ENCODE results near the gene NOSTRIN. TPM values are rescaled to one million over a fixed set of nuclear protein-coding genes. Genes with fewer than 3 reads are reported as not detected.

NOSTRIN gene
- total and polyA plus RNA-seq, 2 donors (not counting 3 experiments of a cell fraction or from before 2014, with no cell fraction given) = 0.03 to 0.75 TPM

DNA sequence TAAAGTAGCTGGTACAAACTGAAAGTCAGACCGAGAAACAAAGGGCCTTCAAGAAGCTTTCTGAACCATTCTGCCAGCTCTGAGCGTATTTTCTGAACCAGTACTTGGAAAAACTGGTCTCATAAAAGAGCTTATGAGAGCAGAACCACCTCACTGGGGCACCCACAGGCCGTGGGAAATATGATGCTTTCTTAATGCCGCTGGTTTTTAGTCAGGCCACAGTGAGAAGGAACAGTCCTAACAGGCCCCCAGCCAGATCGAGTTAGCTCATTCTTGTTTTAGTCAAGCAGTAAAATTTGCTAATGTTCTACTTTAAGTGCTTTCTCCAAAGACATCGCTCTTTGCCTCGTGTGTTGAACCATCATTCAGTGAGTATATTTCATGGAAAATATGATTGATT lies 12.7 kb upstream of the NOSTRIN start:
- Histone ChIP-seq H2AFZ (ENCODE audit: low read depth, low read length) (no peak overlapping the region), H3K9me3 (replicated peaks; ENCODE audit: control insufficient read depth, insufficient read depth, low read length) (no peaks in the 10 kb centered on the region), H3K9me1 (replicated peaks; ENCODE audit: control insufficient read depth, extremely low read depth, insufficient read depth, low read length) (no peaks in the 10 kb centered on the region), H4K20me1 (replicated peaks; ENCODE audit: control insufficient read depth, extremely low read depth, insufficient read depth, low read length) (no peaks in the 10 kb centered on the region), H3K4me1 (ENCODE audit: control insufficient read depth, extremely low read depth, insufficient read depth, low read length) (no peaks in the 10 kb centered on the region), H3K27ac (ENCODE audit: insufficient read depth, low read depth, low read length) (no peak overlapping the region), H3K27me3 (ENCODE audit: control insufficient read depth in 2 of 2, insufficient read depth in 2 of 2, low read length in 2 of 2) (peaks cover 2 to 13% of the 10 kb centered on the region in 2 experiments), H3K9ac (replicated peaks; ENCODE audit: extremely low read depth, insufficient read depth, low read length) (no peak overlapping the region), H3K36me3 (ENCODE audit: control insufficient read depth in 2 of 2, extremely low read depth in 1 of 2, insufficient read depth in 2 of 2, low read length in 2 of 2) (no peaks in the 10 kb centered on the region), H3K79me2 (ENCODE audit: control insufficient read depth, insufficient read depth, low read length) (no peaks in the 10 kb centered on the region), H3K4me3 (replicated peaks in 1 of 3; ENCODE audit: insufficient read depth in 1 of 3, low read depth in 1 of 3, low read length in 3 of 3) (no peak overlapping the region), H3K4me2 (ENCODE audit: insufficient read depth, low read length) (no peak overlapping the region)
- BruUV-seq (replicated peaks) = no TSS peak
- DNase-seq (ENCODE audit: low read depth, low spot score) (no peak), FAIRE-seq (no peak)
- dilution Hi-C loops (cut with MboI; ENCODE audit: extremely low pct_ligation_motif_present, low sequenced_read_pairs) (no loop called here), intact Hi-C loops (cut with micrococcal nuclease) (no loop called here)
- ChIA-PET CTCF (interaction anchor here (1.5 to 1.6 kb wide), 2 partner anchors 17 to 89 kb away, joined by 3 to 4 read pairs; no protein-coding TSS in a partner anchor), POLR2A (no interaction called here)
- TF ChIP-seq, protein P1, sequence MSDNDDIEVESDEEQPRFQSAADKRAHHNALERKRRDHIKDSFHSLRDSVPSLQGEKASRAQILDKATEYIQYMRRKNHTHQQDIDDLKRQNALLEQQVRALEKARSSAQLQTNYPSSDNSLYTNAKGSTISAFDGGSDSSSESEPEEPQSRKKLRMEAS (IDR thresholded peaks at IDR 0.05; ENCODE audit: insufficient read depth, insufficient read length) = no peak
- TF ChIP-seq JUN (IDR thresholded peaks at IDR 0.05; ENCODE audit: borderline replicate concordance, insufficient read depth, insufficient read length, low read depth) (no peak), POLR2A (IDR thresholded peaks at IDR 0.05; ENCODE audit: low read depth, low read length) (no peak), FOS (IDR thresholded peaks at IDR 0.05; ENCODE audit: borderline replicate concordance, insufficient read depth, low read length) (no peak), MYC (IDR thresholded peaks at IDR 0.05; ENCODE audit: low read depth, low read length) (no peak), GATA2 (IDR thresholded peaks at IDR 0.05; ENCODE audit: insufficient read depth, insufficient read length, low read depth, low read length) (no peak), POLR2AphosphoS5 (IDR thresholded peaks at IDR 0.05; ENCODE audit: insufficient read depth, low read depth, low read length) (no peak)
- TF ChIP-seq, protein P2, sequence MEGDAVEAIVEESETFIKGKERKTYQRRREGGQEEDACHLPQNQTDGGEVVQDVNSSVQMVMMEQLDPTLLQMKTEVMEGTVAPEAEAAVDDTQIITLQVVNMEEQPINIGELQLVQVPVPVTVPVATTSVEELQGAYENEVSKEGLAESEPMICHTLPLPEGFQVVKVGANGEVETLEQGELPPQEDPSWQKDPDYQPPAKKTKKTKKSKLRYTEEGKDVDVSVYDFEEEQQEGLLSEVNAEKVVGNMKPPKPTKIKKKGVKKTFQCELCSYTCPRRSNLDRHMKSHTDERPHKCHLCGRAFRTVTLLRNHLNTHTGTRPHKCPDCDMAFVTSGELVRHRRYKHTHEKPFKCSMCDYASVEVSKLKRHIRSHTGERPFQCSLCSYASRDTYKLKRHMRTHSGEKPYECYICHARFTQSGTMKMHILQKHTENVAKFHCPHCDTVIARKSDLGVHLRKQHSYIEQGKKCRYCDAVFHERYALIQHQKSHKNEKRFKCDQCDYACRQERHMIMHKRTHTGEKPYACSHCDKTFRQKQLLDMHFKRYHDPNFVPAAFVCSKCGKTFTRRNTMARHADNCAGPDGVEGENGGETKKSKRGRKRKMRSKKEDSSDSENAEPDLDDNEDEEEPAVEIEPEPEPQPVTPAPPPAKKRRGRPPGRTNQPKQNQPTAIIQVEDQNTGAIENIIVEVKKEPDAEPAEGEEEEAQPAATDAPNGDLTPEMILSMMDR (IDR thresholded peaks at IDR 0.05; ENCODE audit: extremely low read depth in 1 of 2, insufficient read depth in 1 of 2, low read depth in 1 of 2, low read length in 2 of 2) = no peak
